Adrenal gland (tissue), 12 donors: Measurements from ENCODE around the gene TLR6. TPM values are rescaled to one million over a fixed set of nuclear protein-coding genes. Genes with fewer than 3 reads are reported as not detected.

ENCODE experiments used
- DNase-seq, 7 donors: peaks; one replicate each; pipeline ENCODE4 v3.0.0-alpha.2; 2019 to 2020
- H3K27ac ChIP-seq, 5 donors: fragments of 200-600 bp; sonication (generic) in 4 of 5; 1 replicate in 3 of 5; 2 replicates in 2 of 5; pipeline versions ENCODE4 v1.5.1 to v1.8.0; 2016 to 2020; ENCODE audit warnings: mild to moderate bottlenecking in 1 of 5
- H3K27me3 ChIP-seq: fragments of 200-600 bp; 2 replicates; pipeline ENCODE4 v1.8.0; 2021
- H3K36me3 ChIP-seq, 2 donors: fragments of 200-600 bp; replicated peaks in 1 of 2; 1 replicate in 1 of 2; 2 replicates in 1 of 2; pipeline versions ENCODE4 v1.5.1 to v1.8.0; 2018 to 2022
- H3K4me1 ChIP-seq, 2 donors: fragments of 200-600 bp; replicated peaks in 1 of 2; 1 replicate in 1 of 2; 2 replicates in 1 of 2; pipeline versions ENCODE4 v1.5.1 to v1.8.0; 2018 to 2021
- H3K4me3 ChIP-seq, 4 donors: fragments of 200-600 bp; sonication (generic) in 3 of 4; one replicate each; pipeline ENCODE4 v1.5.1; 2016 to 2018
- H3K9me3 ChIP-seq, 3 donors: fragments of 200-600 bp; sonication (generic) in 1 of 3; replicated peaks in 1 of 3; 1 replicate in 2 of 3; 2 replicates in 1 of 3; pipeline versions ENCODE4 v1.5.1 to v1.8.0; 2016 to 2021
- CTCF ChIP-seq, 6 experiments: fragments of 450-650 bp in 4 of 6; fragments of 200-600 bp in 2 of 6; sonication (generic) in 1 of 6; IDR thresholded peaks; 1 replicate in 5 of 6; 2 replicates in 1 of 6; pipeline versions ENCODE4 v1.5.1 to v1.8.0; 2016 to 2021; ENCODE audit warnings: antibody characterized with exemption in 6 of 6, mild to moderate bottlenecking in 2 of 6, moderate library complexity in 1 of 6
- POLR2A ChIP-seq, 2 donors: fragments of 450-650 bp; IDR thresholded peaks; one replicate each; pipeline ENCODE4 v1.6.1; 2017; ENCODE audit warnings: antibody characterized with exemption in 2 of 2, mild to moderate bottlenecking in 2 of 2, moderate library complexity in 1 of 2
- WGBS, 4 donors: extraction: QIAGEN DNeasy Blood & Tissue Kit in 2 of 4; methylation state at CpG; one replicate each; pipeline versions ENCODE4 v1.1.5 to v1.1.7; 2013 to 2017; 5-methylcytosine and 5-hydroxymethylcytosine counted together
- intact Hi-C, 2 donors: fragments of 100-400 bp; cut with DNase I; formaldehyde crosslinking; loops; one replicate each; pipeline versions ENCODE4 v1.14.1 to v1.15.0; 2022 to 2023
- microRNA counts, 2 donors: library from miRNA; unstranded; fragments of <30 nt; microRNA quantifications; one replicate each; lab custom pipeline; 2016
- microRNA-seq, 3 donors: library from miRNA; unstranded; fragments of <30 nt; microRNA quantifications; one replicate each; pipeline ENCODE4, GENCODE V29; 2017 to 2020
- polyA plus RNA-seq, 3 donors: library from polyadenylated mRNA; stranded (reverse); fragments of 200-250 nt in 2 of 3; fragments of 350-450 nt in 1 of 3; fragmentation: Illumina TruSeq in 1 of 3; extraction: RNeasy Lipid Tissue Mini Kit (QIAGEN cat#74804) in 1 of 3; gene quantifications; one replicate each; pipeline ENCODE4 v1.2.3, GENCODE V29; 2013 to 2014
- small RNA-seq, 2 donors: library from RNA; depleted of rRNA; stranded (forward); fragments of <200 nt; gene quantifications; one replicate each; pipeline ENCODE3, GENCODE V24; 2016
- total RNA-seq, 9 donors: library from RNA; depleted of rRNA in 4 of 9; stranded (reverse); fragments of >200 nt in 4 of 9; fragments of 120-200 nt in 1 of 9; fragmentation: NEBNext Ultra II Directional in 1 of 9; extraction: Animal tissue kit (Norgen Biotek cat#: 25700) in 1 of 9; gene quantifications; one replicate each; pipeline versions ENCODE4 v1.1.0 to v1.2.4, GENCODE V29; 2013 to 2023
- donor health status: healthy with polysubstance abuse.
- donor health status: Bipolar disorder and iron deficiency.
- donor health status: DM: yes; HTN: yes; CAD: no.
- donor health status: DM: no; HTN: no; CAD: no.
- donor health status: DM: no; HTN: no; CAD: no.
- donor health status: DM: yes; HTN: yes; CAD: no.

TLR6 gene
- total and polyA plus RNA-seq, 12 donors: 0.80 to 14.4 (median 5.4) TPM

- Histone ChIP-seq H3K4me1 (no peaks in the 10 kb centered on the region), H3K36me3 (no peaks in the 10 kb centered on the region), H3K27me3 (no peaks in the 10 kb centered on the region), H3K4me3 (no peak overlapping the region), H3K27ac (no peak overlapping the region), H3K9me3 (no peaks in the 10 kb centered on the region)
- intact Hi-C loops: no loop called here
- 86 to 89% (median 87%) methylated on average over 2 of the region's 2 CpGs for WGBS, 4 donors
- TF ChIP-seq CTCF (IDR thresholded peaks at IDR 0.05): no peak
- no peak for TF ChIP-seq POLR2A (IDR thresholded peaks at IDR 0.05)
- DNase-seq: no peak
Measured at GRCh38 chr4:38775326-38775725, 81.3 kb downstream of the TLR6 start.

- Histone ChIP-seq H3K27ac (no peak overlapping the region), H3K4me1 (peaks cover 0 to 2% of the 10 kb centered on the region in 2 donors), H3K4me3 (no peak overlapping the region), H3K9me3 (no peaks in the 10 kb centered on the region), H3K27me3 (no peaks in the 10 kb centered on the region), H3K36me3 (no peaks in the 10 kb centered on the region)
- WGBS, 4 donors: 53 to 65% (median 65%) methylated on average over 8 of the region's 8 CpGs
- DNase-seq: no peak
- intact Hi-C loops: no loop called here
- TF ChIP-seq CTCF (IDR thresholded peaks at IDR 0.05) (no peak), POLR2A (IDR thresholded peaks at IDR 0.05) (no peak)
Measured at GRCh38 chr4:38774181-38774955, 82.2 kb downstream of the TLR6 start.

MicroRNAs encoded within 50 kb of the gene (microRNA counts, 767-probe panel; counts per million panel counts)
- microRNA hsa-miR-574-3p (lab: Ali Mortazavi, UCI) (5,181 to 5,810 counts per million in 2 donors), microRNA hsa-miR-574-5p (lab: Ali Mortazavi, UCI) (4,957 to 5,356 counts per million in 2 donors)

Small RNAs within 50 kb of the gene (microRNA-seq; reads per million reads assigned to microRNA genes)
- gene MIR574: 850 to 1,240 (median 1,211) reads per million in 3 donors

Small RNAs within 50 kb of the gene (small RNA-seq; reads per million reads assigned to genes)
- gene MIR574: 19.2 to 55.3 reads per million in 2 donors

Other genes starting within 250 kb of the TLR6 start
- 10 to 100 TPM; 24.4 to 45.7 (median 43.4) TPM for gene KLF3, start 192.6 kb downstream of the TLR6 start, total RNA-seq
- 10 to 100 TPM; 10.1 to 23.5 (median 10.2) TPM for gene KLF3, start 192.6 kb downstream of the TLR6 start, polyA plus RNA-seq
- gene TLR10, start 73.8 kb downstream of the TLR6 start, total RNA-seq: under 1 TPM in 6 of 9 donors, not detected in 3; 0.11 to 0.60 (median 0.22) TPM
- gene TLR10, start 73.8 kb downstream of the TLR6 start, polyA plus RNA-seq: under 1 TPM; 0.11 to 0.40 (median 0.13) TPM
- 10 to 100 TPM in 8 of 9 donors, 1 to 10 TPM in 1; 5.3 to 60.0 (median 16.1) TPM for gene TLR1, start 52.0 kb downstream of the TLR6 start, total RNA-seq
- gene TLR1, start 52.0 kb downstream of the TLR6 start, polyA plus RNA-seq: 1 to 10 TPM; 2.5 to 5.9 (median 2.8) TPM
- gene FAM114A1, start 11.0 kb upstream of the TLR6 start, total RNA-seq: 100 to 1,000 TPM; 115 to 335 (median 191) TPM
- gene FAM114A1, start 11.0 kb upstream of the TLR6 start, polyA plus RNA-seq: 100 to 1,000 TPM in 1 of 3 donors, 10 to 100 TPM in 2; 29.3 to 212 (median 29.4) TPM
- 1 to 10 TPM in 2 of 9 donors, under 1 TPM in 5, not detected in 2; 0.29 to 2.2 (median 0.84) TPM for gene TMEM156, start 175.6 kb upstream of the TLR6 start, total RNA-seq
- gene TMEM156, start 175.6 kb upstream of the TLR6 start, polyA plus RNA-seq: 1 to 10 TPM in 2 of 3 donors, under 1 TPM in 1; 0.84 to 4.1 (median 1.0) TPM
- 10 to 100 TPM; 21.1 to 63.8 (median 37.9) TPM for gene KLHL5, start 205.4 kb upstream of the TLR6 start, total RNA-seq
- gene KLHL5, start 205.4 kb upstream of the TLR6 start, polyA plus RNA-seq: 10 to 100 TPM; 11.3 to 23.0 (median 13.3) TPM